Lower lobe of right lung (tissue), 2 donors: ENCODE results near the gene PLXNB3. TPM values are rescaled to one million over a fixed set of nuclear protein-coding genes. Genes with fewer than 3 reads are reported as not detected.
A peak's percentile ranks its signal among the peaks of the same experiment; 100 is the strongest.

Experiments used
- ATAC-seq, 2 donors: fragments of 200-7000 bp; cut with Tn5 transposase; one replicate each; pipeline ENCODE4 v1.9.1; 2020 to 2022; ENCODE audit warnings: mild to moderate bottlenecking in 2 of 2, moderate library complexity in 2 of 2
- DNase-seq: peaks from one replicate; pipeline ENCODE4 v3.0.0-alpha.2; 2020
- H3K27ac ChIP-seq: fragments of 200-600 bp; one replicate; pipeline ENCODE4 v1.8.0; 2022
- H3K27me3 ChIP-seq: fragments of 200-600 bp; one replicate; pipeline ENCODE4 v1.8.0; 2022; ENCODE audit warnings: low read depth
- H3K36me3 ChIP-seq: fragments of 200-600 bp; one replicate; pipeline ENCODE4 v1.8.0; 2022; ENCODE audit warnings: mild to moderate bottlenecking
- H3K4me1 ChIP-seq: fragments of 200-600 bp; one replicate; pipeline ENCODE4 v1.8.0; 2022
- H3K4me3 ChIP-seq: fragments of 200-600 bp; one replicate; pipeline ENCODE4 v1.8.0; 2022; ENCODE audit warnings: mild to moderate bottlenecking
- H3K9me3 ChIP-seq: fragments of 200-600 bp; one replicate; pipeline ENCODE4 v1.8.0; 2022
- CTCF ChIP-seq: fragments of 200-600 bp; IDR thresholded peaks from one replicate; pipeline ENCODE4 v1.8.0; 2022; ENCODE audit warnings: antibody characterized with exemption, mild to moderate bottlenecking
- intact Hi-C: fragments of 100-400 bp; cut with DNase I; formaldehyde crosslinking; loops from one replicate; pipeline ENCODE4 v1.11.0; 2022
- total RNA-seq: library from RNA; stranded (reverse); fragmentation: NEBNext Ultra II Directional; extraction: Animal tissue kit (Norgen Biotek cat#: 25700); gene quantifications from one replicate; pipeline ENCODE4 v1.2.1, GENCODE V29; 2021
- donor health status: DM: no; HTN: yes; CAD: no; lungs with severe emphysema.

The PLXNB3 gene
- total RNA-seq, 1 donor from 2014 or later = 4.6 TPM

DNA sequence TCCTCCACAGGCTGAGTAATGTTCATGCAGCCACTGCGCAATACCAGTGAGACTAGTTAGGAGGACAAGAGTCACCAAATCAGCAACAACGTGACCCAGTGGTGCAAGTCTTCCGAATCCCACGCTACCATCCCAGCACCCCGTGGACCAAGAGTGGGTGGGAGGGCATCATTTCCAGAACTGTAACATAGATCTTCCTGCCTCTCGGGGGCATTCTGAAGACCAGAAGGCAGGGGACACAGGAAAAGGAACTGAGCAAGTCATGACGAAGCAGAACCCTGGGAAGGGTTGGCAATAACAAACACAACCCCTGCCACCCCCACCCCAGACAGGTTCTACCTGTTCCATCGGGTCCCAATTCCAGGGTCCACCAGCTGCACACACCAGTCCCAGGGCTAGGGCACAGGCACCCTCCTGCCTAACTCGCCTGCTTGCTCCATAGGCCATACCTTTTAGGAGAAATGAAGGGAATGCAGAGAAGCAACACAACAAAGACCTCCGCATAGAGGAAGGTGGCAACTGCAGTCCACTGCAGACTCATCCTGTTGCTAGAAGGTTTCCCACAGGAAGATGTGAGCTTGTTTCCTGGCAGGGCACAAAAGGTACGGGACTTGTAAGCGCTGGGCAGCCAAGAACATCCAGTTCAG is 41.2 kb upstream of the PLXNB3 start:
- Histone ChIP-seq H3K9me3 (no peaks in the 10 kb centered on the region), H3K27ac (peak overlapping the region; percentile 88), H3K4me3 (peak overlapping the region; percentile 72), H3K4me1 (peaks cover 42% of the 10 kb centered on the region), H3K36me3 (peaks cover 31% of the 10 kb centered on the region), H3K27me3 (no peaks in the 10 kb centered on the region)
- DNase-seq = peak; percentile 58
- no peak for ATAC-seq
- intact Hi-C loops = no loop called here
- TF ChIP-seq CTCF = no peak

DNA sequence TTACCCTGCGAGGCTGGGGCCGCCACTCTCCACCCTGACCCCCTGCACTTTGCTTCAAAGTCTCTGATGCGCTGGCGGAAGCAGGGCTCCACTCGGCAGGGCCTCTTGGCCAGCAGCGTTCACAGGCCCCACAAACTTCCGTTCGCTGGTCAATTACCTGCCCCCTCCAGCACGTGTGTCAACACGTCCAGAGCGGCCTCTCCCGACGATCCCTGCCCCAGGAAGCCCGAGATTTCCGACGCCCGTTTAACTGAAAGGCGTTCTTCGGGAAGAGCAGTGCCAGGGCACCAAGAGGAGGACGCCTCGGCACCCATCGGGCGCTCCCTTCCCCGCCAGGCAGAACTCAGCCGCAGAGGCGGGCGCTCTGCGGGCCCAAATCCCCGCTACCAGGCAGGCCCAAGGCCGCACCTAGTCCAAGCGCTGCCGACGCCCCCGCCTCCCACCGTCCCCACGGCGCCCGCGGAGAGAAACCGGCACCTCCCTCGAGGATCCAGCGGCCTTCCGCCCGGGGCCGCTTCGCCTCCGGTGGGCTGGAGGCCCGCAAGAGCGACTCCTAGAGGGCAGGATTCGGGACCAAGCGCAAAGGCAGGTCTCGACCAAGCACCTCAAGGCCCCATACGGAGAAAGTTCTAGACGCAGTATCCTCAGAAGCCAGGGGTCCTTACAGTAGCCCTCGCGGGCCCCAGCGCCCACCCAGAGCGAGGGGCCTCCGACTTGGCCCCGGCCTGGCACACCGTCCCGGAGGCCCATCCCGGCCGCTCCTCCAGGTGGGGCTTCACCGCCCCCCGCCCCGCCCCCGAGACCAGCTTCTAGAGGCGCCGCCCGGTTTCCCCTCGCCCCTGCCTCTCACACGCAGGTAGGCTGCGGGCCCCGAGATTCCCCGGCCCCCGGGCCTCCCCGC is 40.4 kb upstream of the PLXNB3 start:
- intact Hi-C loops = no loop called here
- H3K27ac ChIP-seq = peak overlapping the region; percentile 88
- peak overlapping the region; percentile 72 for H3K4me3 ChIP-seq
- H3K36me3 ChIP-seq = peaks cover 23% of the 10 kb centered on the region
- no peaks in the 10 kb centered on the region for H3K27me3 ChIP-seq
- peaks cover 48% of the 10 kb centered on the region for H3K4me1 ChIP-seq
- H3K9me3 ChIP-seq = no peaks in the 10 kb centered on the region
- peak; percentile 25 for TF ChIP-seq CTCF
- DNase-seq (peak; percentile 65), ATAC-seq (peak; percentile 2 to 22)

DNA sequence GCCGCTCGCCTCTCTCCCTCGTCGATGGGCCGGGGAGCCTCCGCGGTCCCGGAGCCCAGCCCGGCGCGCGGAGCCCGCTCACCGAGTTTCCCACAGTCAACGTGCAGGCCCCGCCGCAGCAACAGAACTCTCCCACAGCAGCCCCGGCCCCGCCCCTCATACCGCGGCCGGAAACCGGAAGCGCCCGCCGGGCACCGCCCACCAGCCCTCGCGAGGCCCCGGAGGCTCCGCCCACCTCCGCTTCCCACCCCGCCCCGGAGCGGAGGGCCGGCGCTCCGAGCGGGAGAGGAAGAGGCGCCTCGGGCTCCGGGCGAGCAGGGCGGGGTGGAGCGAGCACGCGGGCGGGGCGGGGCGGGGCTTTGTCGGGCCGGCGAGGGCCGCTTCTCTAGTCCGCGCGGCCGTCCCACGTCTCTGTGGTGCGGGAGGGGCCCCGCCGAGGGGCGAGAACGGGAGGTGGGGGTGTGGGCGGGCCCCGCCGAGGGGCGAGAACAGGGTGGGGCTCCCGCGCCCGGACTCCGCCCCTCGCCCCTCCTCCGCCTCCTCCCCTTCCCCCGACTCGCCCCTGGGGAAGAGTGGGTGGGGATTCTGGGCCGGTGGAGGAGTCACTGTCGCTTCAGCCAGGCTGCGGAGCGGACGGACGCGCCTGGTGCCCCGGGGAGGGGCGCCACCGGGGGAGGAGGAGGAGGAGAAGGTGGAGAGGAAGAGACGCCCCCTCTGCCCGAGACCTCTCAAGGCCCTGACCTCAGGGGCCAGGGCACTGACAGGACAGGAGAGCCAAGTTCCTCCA is 39.6 kb upstream of the PLXNB3 start, which contains the start of the genes ABCD1 and BCAP31:
ABCD1 (plus strand) TSS at position 605 of the 787 bp plus-strand sequence. CDS start 411 bp downstream, outside the sequence.
BCAP31 (minus strand) TSS at position 136 of the 787 bp plus-strand sequence. CDS start 1,143 bp downstream, outside the sequence.
- Histone ChIP-seq H3K9me3 (no peaks in the 10 kb centered on the region), H3K27me3 (no peaks in the 10 kb centered on the region), H3K4me3 (peak within 1 kb of the TSS; percentile 72), H3K36me3 (peaks cover 15% of the 10 kb centered on the region), H3K27ac (peak within 1 kb of the TSS; percentile 88), H3K4me1 (peaks cover 48% of the 10 kb centered on the region)
- peak; percentile 90 for DNase-seq
- intact Hi-C loops = no loop called here
- TF ChIP-seq CTCF = no peak
- ATAC-seq = peak; percentile 89 to 92

- H3K9me3 ChIP-seq = no peaks in the 10 kb centered on the region
- ATAC-seq = no peak
- H3K4me1 ChIP-seq = peaks cover 48% of the 10 kb centered on the region
- H3K36me3 ChIP-seq = peaks cover 7% of the 10 kb centered on the region
- peak overlapping the region; percentile 72 for H3K4me3 ChIP-seq
- intact Hi-C loops = no loop called here
- H3K27me3 ChIP-seq = no peaks in the 10 kb centered on the region
- TF ChIP-seq CTCF = no peak
- peak overlapping the region; percentile 88 for H3K27ac ChIP-seq
- no peak for DNase-seq
Observed at GRCh38 chrX:153725039-153725831, 38.8 kb upstream of the PLXNB3 start.
